Measurements from ENCODE around the gene PTPRG. TPM values are rescaled to one million over a fixed set of nuclear protein-coding genes. Genes with fewer than 3 reads are reported as not detected.

The PTPRG gene
- total RNA-seq, 1 donor from 2014 or later = 39.6 TPM

DNA sequence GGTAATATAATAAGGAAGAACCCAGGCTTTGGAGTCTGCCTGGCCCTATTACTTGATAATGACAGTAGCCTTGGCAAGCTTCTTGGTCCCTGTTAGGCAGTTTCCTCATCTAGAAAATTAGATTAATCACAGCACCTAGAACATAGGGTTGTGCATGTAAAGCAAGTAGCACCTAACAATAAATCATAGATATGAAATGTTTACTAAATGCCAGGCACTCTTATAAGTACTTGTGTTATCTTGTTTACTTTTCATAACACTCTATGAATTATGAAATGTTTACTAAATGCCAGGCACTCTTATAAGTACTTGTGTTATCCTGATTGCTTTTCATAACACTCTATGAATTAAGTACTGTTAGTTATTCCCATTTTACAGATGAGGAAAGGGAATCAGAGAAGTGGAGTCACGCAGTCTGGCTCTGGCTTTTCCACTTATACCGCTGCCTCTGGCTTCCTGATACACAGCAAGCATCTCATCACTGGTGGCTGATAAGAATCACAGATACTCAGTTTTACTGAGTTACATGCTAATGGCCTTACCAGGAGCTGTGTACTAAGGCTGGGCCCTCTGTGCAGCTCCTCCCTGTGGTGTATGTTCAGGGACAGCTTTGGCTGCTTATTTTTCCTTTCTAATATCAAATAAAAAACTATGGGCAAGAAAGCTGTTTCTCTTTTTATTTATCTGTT is 688.6 kb downstream of the PTPRG start:
- no peak for FAIRE-seq
- H3K79me2 ChIP-seq (ENCODE audit: insufficient read depth, low read length) = no peaks in the 10 kb centered on the region
- peaks cover 4% of the 10 kb centered on the region for H3K4me1 Mint-ChIP-seq (ENCODE audit: low read depth, unreplicated experiment)

GRCh38 chr3:62252438-62253157 is 691.2 kb downstream of the PTPRG start:
- no peak overlapping the region for H3K4me3 Mint-ChIP-seq (ENCODE audit: unreplicated experiment)
- peaks cover 4% of the 10 kb centered on the region for H3K4me1 Mint-ChIP-seq (ENCODE audit: low read depth, unreplicated experiment)
- H3K9me3 Mint-ChIP-seq (ENCODE audit: unreplicated experiment) = no peaks in the 10 kb centered on the region
- H3K27ac Mint-ChIP-seq (ENCODE audit: unreplicated experiment) = no peak overlapping the region
- no peaks in the 10 kb centered on the region for H3K36me3 ChIP-seq (ENCODE audit: insufficient read depth, low read length)
- no peaks in the 10 kb centered on the region for H3K27me3 Mint-ChIP-seq (ENCODE audit: low read depth, unreplicated experiment)
- no peak overlapping the region for H3K4me3 ChIP-seq (ENCODE audit: insufficient read depth, low read depth, low read length)
- H3K4me1 ChIP-seq (ENCODE audit: insufficient read depth, low read length) = no peaks in the 10 kb centered on the region
- no peaks in the 10 kb centered on the region for H3K9me3 ChIP-seq (ENCODE audit: insufficient read depth, low read depth, low read length)
- no peaks in the 10 kb centered on the region for H3K27me3 ChIP-seq (ENCODE audit: insufficient read depth, low read length)
- no peak overlapping the region for H3K4me2 ChIP-seq (ENCODE audit: low read length)
- TF ChIP-seq CTCF (IDR thresholded peaks at IDR 0.05; ENCODE audit: insufficient read depth, low read depth, low read length) (no peak), EZH2 (IDR thresholded peaks at IDR 0.05; ENCODE audit: insufficient read depth, low read length) (no peak)
- H3K36me3 Mint-ChIP-seq (ENCODE audit: low read depth, unreplicated experiment) = peaks cover 5% of the 10 kb centered on the region
- H3K79me2 ChIP-seq (ENCODE audit: insufficient read depth, low read length) = no peaks in the 10 kb centered on the region
- no peak overlapping the region for H2AFZ ChIP-seq (ENCODE audit: low read depth, low read length)
- peak; percentile 39 for DNase-seq (ENCODE audit: low read depth)
- FAIRE-seq = no peak
- no peak overlapping the region for H3K9ac ChIP-seq (ENCODE audit: low read length)
- no peaks in the 10 kb centered on the region for H4K20me1 ChIP-seq (ENCODE audit: insufficient read depth, low read length)
- no peak overlapping the region for H3K27ac ChIP-seq (ENCODE audit: low read depth, low read length)

More for the DNA sequence above, 688.6 kb downstream of the PTPRG start:
- no peaks in the 10 kb centered on the region for H4K20me1 ChIP-seq (ENCODE audit: insufficient read depth, low read length)
- H3K9ac ChIP-seq (ENCODE audit: low read length) = no peak overlapping the region
- H2AFZ ChIP-seq (ENCODE audit: low read depth, low read length) = no peak overlapping the region
- Mint-ChIP-seq H3K9me3 (ENCODE audit: unreplicated experiment) (no peaks in the 10 kb centered on the region), H3K27ac (ENCODE audit: unreplicated experiment) (no peak overlapping the region), H3K4me3 (ENCODE audit: unreplicated experiment) (no peak overlapping the region), H3K27me3 (ENCODE audit: low read depth, unreplicated experiment) (no peaks in the 10 kb centered on the region), H3K36me3 (ENCODE audit: low read depth, unreplicated experiment) (no peaks in the 10 kb centered on the region)
- H3K27me3 ChIP-seq (ENCODE audit: insufficient read depth, low read length) = no peaks in the 10 kb centered on the region
- H3K27ac ChIP-seq (ENCODE audit: low read depth, low read length) = no peak overlapping the region
- no peaks in the 10 kb centered on the region for H3K4me1 ChIP-seq (ENCODE audit: insufficient read depth, low read length)
- H3K9me3 ChIP-seq (ENCODE audit: insufficient read depth, low read depth, low read length) = no peaks in the 10 kb centered on the region
- no peak overlapping the region for H3K4me3 ChIP-seq (ENCODE audit: insufficient read depth, low read depth, low read length)
- TF ChIP-seq CTCF (IDR thresholded peaks at IDR 0.05; ENCODE audit: insufficient read depth, low read depth, low read length) = no peak
- TF ChIP-seq EZH2 (IDR thresholded peaks at IDR 0.05; ENCODE audit: insufficient read depth, low read length) = no peak
- H3K4me2 ChIP-seq (ENCODE audit: low read length) = no peak overlapping the region
- DNase-seq (ENCODE audit: low read depth) = no peak
- H3K36me3 ChIP-seq (ENCODE audit: insufficient read depth, low read length) = no peaks in the 10 kb centered on the region

DNA sequence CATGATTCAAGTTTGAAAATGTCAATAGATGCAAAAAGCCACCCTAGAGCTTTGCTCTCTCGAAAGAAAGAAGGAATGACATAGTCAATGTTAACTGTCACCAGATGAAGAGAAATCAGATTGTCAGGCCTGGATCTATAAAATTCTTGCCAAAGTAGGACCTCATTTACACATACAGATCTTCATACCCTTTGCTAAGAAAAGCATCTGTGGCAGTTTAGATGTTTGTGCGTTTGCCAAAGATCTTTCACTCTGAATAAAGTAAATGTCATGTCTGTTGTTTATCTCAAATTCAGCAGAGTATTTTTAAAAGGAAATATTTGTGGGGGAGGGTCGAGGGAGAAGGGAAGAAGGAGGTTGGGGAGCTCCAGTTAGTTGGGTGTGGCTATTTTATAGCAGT is 692.6 kb downstream of the PTPRG start:
- Histone ChIP-seq H3K79me2 (ENCODE audit: insufficient read depth, low read length) (no peaks in the 10 kb centered on the region), H4K20me1 (ENCODE audit: insufficient read depth, low read length) (no peaks in the 10 kb centered on the region), H3K27me3 (ENCODE audit: insufficient read depth, low read length) (no peaks in the 10 kb centered on the region), H3K4me3 (ENCODE audit: insufficient read depth, low read depth, low read length) (no peak overlapping the region), H3K9me3 (ENCODE audit: insufficient read depth, low read depth, low read length) (no peaks in the 10 kb centered on the region), H3K27ac (ENCODE audit: low read depth, low read length) (no peak overlapping the region), H3K36me3 (ENCODE audit: insufficient read depth, low read length) (no peaks in the 10 kb centered on the region), H3K4me1 (ENCODE audit: insufficient read depth, low read length) (no peaks in the 10 kb centered on the region), H3K9ac (ENCODE audit: low read length) (no peak overlapping the region), H2AFZ (ENCODE audit: low read depth, low read length) (no peak overlapping the region), H3K4me2 (ENCODE audit: low read length) (no peak overlapping the region)
- Mint-ChIP-seq H3K9me3 (ENCODE audit: unreplicated experiment) (no peaks in the 10 kb centered on the region), H3K27ac (ENCODE audit: unreplicated experiment) (no peak overlapping the region), H3K4me3 (ENCODE audit: unreplicated experiment) (no peak overlapping the region), H3K4me1 (ENCODE audit: low read depth, unreplicated experiment) (peaks cover 4% of the 10 kb centered on the region), H3K36me3 (ENCODE audit: low read depth, unreplicated experiment) (peaks cover 5% of the 10 kb centered on the region), H3K27me3 (ENCODE audit: low read depth, unreplicated experiment) (no peaks in the 10 kb centered on the region)
- no peak for TF ChIP-seq CTCF (IDR thresholded peaks at IDR 0.05; ENCODE audit: insufficient read depth, low read depth, low read length)
- TF ChIP-seq EZH2 (IDR thresholded peaks at IDR 0.05; ENCODE audit: insufficient read depth, low read length) = no peak
- DNase-seq (ENCODE audit: low read depth) = no peak
- FAIRE-seq = no peak
